B cell (primary cell): Measurements from ENCODE around the gene SSTR4. TPM values are rescaled to one million over a fixed set of nuclear protein-coding genes. Genes with fewer than 3 reads are reported as not detected.

Experiments
- ATAC-seq: fragments of 200-7000 bp; cut with Tn5 transposase; one replicate; pipeline ENCODE4 v1.10.0; 2021; ENCODE audit warnings: low read depth, mild to moderate bottlenecking, moderate number of reproducible peaks, moderate library complexity
- CTCF ChIA-PET: fragments of 350-600 bp; sonication (Branson Sonifier 250); formaldehyde crosslinking; loops from one replicate; lab custom pipeline; 2021; ENCODE audit warnings: antibody characterized with exemption, inconsistent platforms; lab: Charles Lee
- POLR2A ChIA-PET: fragments of 350-600 bp; sonication (Branson Sonifier 250); formaldehyde crosslinking; loops from one replicate; lab custom pipeline; 2021; ENCODE audit warnings: antibody characterized with exemption; lab: Charles Lee
- DNase-seq: peaks from one replicate; pipeline ENCODE4 v3.0.0; 2013
- H2AFZ ChIP-seq: 2 replicates; pipeline ENCODE4 v1.6.1; 2012; ENCODE audit warnings: mild to moderate bottlenecking, low read depth, low read length; ENCODE audit not compliant: insufficient read depth, poor library complexity, severe bottlenecking
- H3K27ac ChIP-seq, 2 donors: 1 replicate in 1 of 2; 2 replicates in 1 of 2; pipeline ENCODE4 v1.5.1; 2012 to 2013; ENCODE audit warnings: low read length in 2 of 2, mild to moderate bottlenecking in 2 of 2, moderate library complexity in 1 of 2
- H3K27me3 ChIP-seq, 4 experiments: fragments of 200-600 bp in 1 of 4; sonication (generic) in 1 of 4; replicated peaks in 1 of 4; 1 replicate in 2 of 4; 2 replicates in 2 of 4; pipeline versions ENCODE4 v1.6.1 to v1.7.0; 2013 to 2016; ENCODE audit warnings: low read length in 3 of 4, mild to moderate bottlenecking in 2 of 4, mixed read lengths in 1 of 4, moderate library complexity in 1 of 4; ENCODE audit not compliant: insufficient read depth in 4 of 4, control insufficient read depth in 3 of 4; ENCODE audit errors: control extremely low read depth in 1 of 4
- H3K36me3 ChIP-seq, 2 experiments: replicated peaks in 1 of 2; 1 replicate in 1 of 2; 2 replicates in 1 of 2; pipeline versions ENCODE4 v1.6.1 to v1.7.1; 2013; ENCODE audit warnings: low read length in 1 of 2; ENCODE audit not compliant: insufficient read depth in 2 of 2, control insufficient read depth in 1 of 2; ENCODE audit errors: control extremely low read depth in 1 of 2, extremely low read depth in 1 of 2
- H3K4me1 ChIP-seq, 2 donors: fragments of 200-600 bp in 1 of 2; sonication (generic) in 1 of 2; 1 replicate in 1 of 2; 2 replicates in 1 of 2; pipeline versions ENCODE4 v1.5.1 to v1.6.1; 2013 to 2017; ENCODE audit warnings: low read length in 2 of 2; ENCODE audit not compliant: control insufficient read depth in 2 of 2, insufficient read depth in 2 of 2
- H3K4me2 ChIP-seq: replicated peaks from 2 replicates; pipeline ENCODE3; 2012; ENCODE audit warnings: mild to moderate bottlenecking, low read depth, low read length; ENCODE audit not compliant: poor library complexity, severe bottlenecking
- H3K4me3 ChIP-seq, 5 experiments: fragments of 200-600 bp in 1 of 5; sonication (generic) in 1 of 5; 1 replicate in 3 of 5; 2 replicates in 2 of 5; pipeline versions ENCODE4 v1.5.1 to v1.7.0; 2011 to 2016; ENCODE audit warnings: low read length in 4 of 5, mild to moderate bottlenecking in 4 of 5, low read depth in 2 of 5, control low read depth in 1 of 5, moderate library complexity in 1 of 5; ENCODE audit not compliant: insufficient read depth in 1 of 5; ENCODE audit errors: control extremely low read depth in 1 of 5, extremely low read depth in 1 of 5
- H3K79me2 ChIP-seq: fragments of 200-600 bp; sonication (generic); one replicate; pipeline ENCODE4 v1.6.0; 2016; ENCODE audit warnings: low read length; ENCODE audit not compliant: control insufficient read depth, insufficient read depth
- H3K9ac ChIP-seq: fragments of 200-600 bp; sonication (generic); 2 replicates; pipeline ENCODE4 v1.6.1; 2017; ENCODE audit warnings: mild to moderate bottlenecking, low read length, moderate library complexity
- H3K9me3 ChIP-seq, 3 donors: one replicate each; pipeline versions ENCODE4 v1.6.1 to v1.7.1; 2013; ENCODE audit warnings: low read length in 2 of 3; ENCODE audit not compliant: control insufficient read depth in 2 of 3, insufficient read depth in 1 of 3; ENCODE audit errors: control extremely low read depth in 1 of 3
- H4K20me1 ChIP-seq: 2 replicates; pipeline ENCODE4 v1.6.0; 2012; ENCODE audit warnings: mild to moderate bottlenecking, low read length; ENCODE audit not compliant: insufficient read depth, control insufficient read depth, poor library complexity, severe bottlenecking
- H3K27ac Mint-ChIP-seq: one replicate; pipeline ENCODE4 v1.8.0; 2021; ENCODE audit warnings: mixed read lengths
- H3K27me3 Mint-ChIP-seq: one replicate; pipeline ENCODE4 v1.8.0; 2021; ENCODE audit warnings: mixed read lengths
- H3K4me1 Mint-ChIP-seq: one replicate; pipeline ENCODE4 v1.8.0; 2021; ENCODE audit warnings: mixed read lengths
- H3K4me3 Mint-ChIP-seq: one replicate; pipeline ENCODE4 v1.8.0; 2021; ENCODE audit warnings: mixed read lengths
- H3K9me3 Mint-ChIP-seq: one replicate; pipeline ENCODE4 v1.8.0; 2022; ENCODE audit warnings: mixed read lengths; ENCODE audit not compliant: insufficient read depth
- EZH2 ChIP-seq: IDR thresholded peaks from 2 replicates; pipeline ENCODE4 v1.6.1; 2012; ENCODE audit warnings: borderline replicate concordance, low read depth, mild to moderate bottlenecking, moderate library complexity, low read length; ENCODE audit not compliant: insufficient read depth, poor library complexity, severe bottlenecking
- WGBS: methylation state at CpG from one replicate; pipeline ENCODE4 v1.1.5; 2013; ENCODE audit warnings: missing lambda C conversion rate; ENCODE audit not compliant: insufficient coverage; 5-methylcytosine and 5-hydroxymethylcytosine counted together
- intact Hi-C: fragments of 100-400 bp; cut with micrococcal nuclease; formaldehyde crosslinking; loops from one replicate; pipeline ENCODE4 v1.10.0; 2022
- polyA plus RNA-seq: library from polyadenylated mRNA; depleted of rRNA; stranded (reverse); fragments of >200 nt; gene quantifications from 2 replicates; pipeline ENCODE4 v1.2.3, GENCODE V29; 2012
- total RNA-seq, 2 donors: library from RNA; stranded (reverse); fragments of 120-200 nt in 1 of 2; gene quantifications; 1 replicate in 1 of 2; 2 replicates in 1 of 2; pipeline versions ENCODE4 v1.2.3 to v1.2.4, GENCODE V29; 2013 to 2022
- TF ChIP-seq, protein P1 (sequence below): fragments of 200-600 bp; IDR thresholded peaks from one replicate; pipeline ENCODE4 v1.8.0; 2022; ENCODE audit warnings: antibody characterized with exemption, mild to moderate bottlenecking

SSTR4 gene
- total and polyA plus RNA-seq, 2 donors (not counting 1 experiment from before 2014, with no cell fraction given): not detected

DNA sequence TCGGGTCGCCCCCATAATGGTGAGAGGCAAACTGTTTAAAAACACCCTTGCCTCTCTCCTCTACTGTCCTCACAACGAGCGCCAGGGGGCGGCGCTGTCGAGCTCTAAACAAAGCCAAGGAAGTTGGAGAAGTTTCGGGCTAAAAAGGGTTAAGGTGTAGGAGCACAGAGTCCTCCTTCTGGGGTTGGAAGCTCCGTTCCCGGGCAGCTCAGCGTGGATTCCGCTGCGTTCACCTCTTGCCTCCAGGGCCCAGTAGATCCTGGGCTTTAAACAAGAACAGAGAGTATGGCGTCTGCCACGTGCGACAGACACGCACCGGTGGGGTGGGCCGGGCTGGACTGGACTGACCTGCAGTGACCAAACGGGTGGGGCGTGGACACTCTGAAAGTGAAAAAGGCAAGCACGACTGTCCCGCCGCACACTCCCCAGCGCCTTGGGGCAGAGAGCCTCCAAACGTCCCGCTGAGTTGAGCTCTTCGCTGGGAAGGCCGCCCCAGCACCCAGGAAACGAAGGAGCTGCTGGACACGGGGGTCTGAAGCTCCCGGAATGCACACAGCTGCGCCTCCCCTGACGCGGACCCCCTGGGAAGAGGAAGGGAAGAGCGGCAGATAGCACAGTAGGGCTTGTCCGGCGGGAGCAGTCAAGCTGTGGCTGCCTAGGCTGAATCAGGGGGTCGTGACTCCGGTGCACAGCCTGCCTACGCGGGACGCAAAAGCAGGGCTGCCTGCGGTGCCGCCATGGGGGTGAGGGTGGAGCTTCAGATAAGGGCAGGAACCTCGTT is 15.9 kb downstream of the SSTR4 start:
- no peak for ATAC-seq
- Histone ChIP-seq H3K4me3 (no peak overlapping the region), H2AFZ (no peak overlapping the region), H3K27me3 (peaks cover 0 to 41% (median 13%) of the 10 kb centered on the region in 4 experiments), H3K4me2 (no peak overlapping the region), H4K20me1 (no peaks in the 10 kb centered on the region), H3K27ac (no peak overlapping the region), H3K9ac (no peak overlapping the region), H3K36me3 (no peaks in the 10 kb centered on the region), H3K9me3 (peaks cover 0 to 16% (median 0%) of the 10 kb centered on the region in 3 donors), H3K79me2 (no peaks in the 10 kb centered on the region), H3K4me1 (peaks cover 3 to 4% of the 10 kb centered on the region in 2 donors)
- DNase-seq: no peak
- 19% methylated on average over 39 of the region's 46 CpGs for WGBS
- H3K27ac Mint-ChIP-seq: no peak overlapping the region
- intact Hi-C loops: no loop called here
- peaks cover 5% of the 10 kb centered on the region for H3K4me1 Mint-ChIP-seq
- peaks cover 2% of the 10 kb centered on the region for H3K9me3 Mint-ChIP-seq
- no peak overlapping the region for H3K4me3 Mint-ChIP-seq
- no peak for TF ChIP-seq EZH2
- TF ChIP-seq, protein P1, sequence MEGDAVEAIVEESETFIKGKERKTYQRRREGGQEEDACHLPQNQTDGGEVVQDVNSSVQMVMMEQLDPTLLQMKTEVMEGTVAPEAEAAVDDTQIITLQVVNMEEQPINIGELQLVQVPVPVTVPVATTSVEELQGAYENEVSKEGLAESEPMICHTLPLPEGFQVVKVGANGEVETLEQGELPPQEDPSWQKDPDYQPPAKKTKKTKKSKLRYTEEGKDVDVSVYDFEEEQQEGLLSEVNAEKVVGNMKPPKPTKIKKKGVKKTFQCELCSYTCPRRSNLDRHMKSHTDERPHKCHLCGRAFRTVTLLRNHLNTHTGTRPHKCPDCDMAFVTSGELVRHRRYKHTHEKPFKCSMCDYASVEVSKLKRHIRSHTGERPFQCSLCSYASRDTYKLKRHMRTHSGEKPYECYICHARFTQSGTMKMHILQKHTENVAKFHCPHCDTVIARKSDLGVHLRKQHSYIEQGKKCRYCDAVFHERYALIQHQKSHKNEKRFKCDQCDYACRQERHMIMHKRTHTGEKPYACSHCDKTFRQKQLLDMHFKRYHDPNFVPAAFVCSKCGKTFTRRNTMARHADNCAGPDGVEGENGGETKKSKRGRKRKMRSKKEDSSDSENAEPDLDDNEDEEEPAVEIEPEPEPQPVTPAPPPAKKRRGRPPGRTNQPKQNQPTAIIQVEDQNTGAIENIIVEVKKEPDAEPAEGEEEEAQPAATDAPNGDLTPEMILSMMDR: no peak
- H3K27me3 Mint-ChIP-seq: peaks cover 31% of the 10 kb centered on the region
- POLR2A ChIA-PET: no interaction called here
- CTCF ChIA-PET: no interaction called here

DNA sequence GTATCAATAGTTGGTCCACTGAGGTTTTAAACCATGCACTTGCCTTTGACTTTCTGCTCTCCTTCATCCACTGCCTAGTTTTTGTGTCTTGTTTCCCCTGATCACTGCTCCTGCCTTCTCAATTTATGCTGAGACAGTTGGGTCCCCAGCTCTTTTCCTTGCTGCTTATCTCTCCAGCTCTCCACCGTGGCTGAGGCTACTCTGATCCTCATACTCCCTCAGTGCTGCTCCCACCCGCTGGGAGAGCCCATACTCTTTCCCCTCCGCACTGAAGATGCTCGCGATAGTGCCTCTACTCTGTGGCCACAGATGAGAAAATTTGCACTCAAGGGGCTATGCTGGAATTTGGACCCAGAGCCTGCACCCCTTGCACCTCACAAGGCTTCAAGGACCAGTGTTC is 17.8 kb downstream of the SSTR4 start:
- Histone ChIP-seq H4K20me1 (no peaks in the 10 kb centered on the region), H3K9me3 (peaks cover 0 to 15% (median 1%) of the 10 kb centered on the region in 3 donors), H3K9ac (no peak overlapping the region), H3K4me1 (peaks cover 3 to 4% of the 10 kb centered on the region in 2 donors), H3K4me3 (no peak overlapping the region), H3K79me2 (no peaks in the 10 kb centered on the region), H2AFZ (no peak overlapping the region), H3K36me3 (no peaks in the 10 kb centered on the region), H3K27ac (no peak overlapping the region), H3K4me2 (no peak overlapping the region), H3K27me3 (peaks cover 0 to 26% (median 5%) of the 10 kb centered on the region in 4 experiments)
- Mint-ChIP-seq H3K4me1 (peaks cover 1% of the 10 kb centered on the region), H3K4me3 (no peak overlapping the region), H3K9me3 (peaks cover 5% of the 10 kb centered on the region), H3K27ac (no peak overlapping the region), H3K27me3 (peaks cover 28% of the 10 kb centered on the region)
- TF ChIP-seq EZH2: no peak
- TF ChIP-seq, protein P1: no peak
- WGBS: 92% methylated on average over 5 of the region's 5 CpGs
- ATAC-seq: no peak
- POLR2A ChIA-PET: no interaction called here
- CTCF ChIA-PET: no interaction called here
- intact Hi-C loops: no loop called here
- DNase-seq: no peak
